Endodermal cell (in vitro differentiated cells): Measurements from ENCODE around the gene OPCML. TPM values are rescaled to one million over a fixed set of nuclear protein-coding genes. Genes with fewer than 3 reads are reported as not detected.

Experiments used
- DNase-seq: peaks from one replicate; pipeline ENCODE4 v3.0.0-alpha.2; 2017
- H3K27ac ChIP-seq: 2 replicates; pipeline ENCODE4 v1.5.1; 2013; ENCODE audit warnings: mild to moderate bottlenecking, low read depth, low read length, moderate library complexity
- H3K27me3 ChIP-seq: 2 replicates; pipeline ENCODE4 v1.6.1; 2013; ENCODE audit warnings: mild to moderate bottlenecking, low read length, moderate library complexity; ENCODE audit not compliant: insufficient read depth, control insufficient read depth, poor library complexity, severe bottlenecking
- H3K36me3 ChIP-seq: 2 replicates; pipeline ENCODE4 v1.7.0; 2013; ENCODE audit warnings: mild to moderate bottlenecking, low read length, moderate library complexity; ENCODE audit not compliant: control insufficient read depth, insufficient read depth
- H3K4me1 ChIP-seq: one replicate; pipeline ENCODE4 v1.7.0; 2013; ENCODE audit warnings: low read length; ENCODE audit not compliant: control insufficient read depth, insufficient read depth
- H3K4me3 ChIP-seq: 2 replicates; pipeline ENCODE4 v1.5.1; 2013; ENCODE audit warnings: mild to moderate bottlenecking, low read length, moderate library complexity
- H3K9ac ChIP-seq: 2 replicates; pipeline ENCODE4 v1.6.1; 2013; ENCODE audit warnings: mild to moderate bottlenecking, low read length, moderate library complexity; ENCODE audit not compliant: poor library complexity, severe bottlenecking; ENCODE audit errors: extremely low read depth
- H3K9me3 ChIP-seq: 2 replicates; pipeline ENCODE4 v1.6.1; 2013; ENCODE audit warnings: mild to moderate bottlenecking, low read length, moderate library complexity; ENCODE audit not compliant: control insufficient read depth
- H3K27ac Mint-ChIP-seq: 2 replicates; pipeline ENCODE4 v1.8.0; 2020; ENCODE audit warnings: mixed read lengths
- H3K27me3 Mint-ChIP-seq: 2 replicates; pipeline ENCODE4 v1.8.0; 2021; ENCODE audit warnings: mild to moderate bottlenecking, mixed read lengths; ENCODE audit not compliant: insufficient read depth
- H3K36me3 Mint-ChIP-seq: 2 replicates; pipeline ENCODE4 v1.8.0; 2020; ENCODE audit warnings: low read depth, mixed read lengths
- H3K4me1 Mint-ChIP-seq: 2 replicates; pipeline ENCODE4 v1.8.0; 2020; ENCODE audit warnings: mixed read lengths
- H3K4me3 Mint-ChIP-seq: 2 replicates; pipeline ENCODE4 v1.8.0; 2020; ENCODE audit warnings: mild to moderate bottlenecking, moderate library complexity, mixed read lengths
- H3K9me3 Mint-ChIP-seq: 2 replicates; pipeline ENCODE4 v1.8.0; 2020; ENCODE audit warnings: mild to moderate bottlenecking, mixed read lengths
- WGBS, 2 experiments: methylation state at CpG; one replicate each; pipeline versions ENCODE4 v1.1.5 to v1.1.7; 2013; ENCODE audit warnings: missing lambda C conversion rate in 2 of 2, mixed read lengths in 1 of 2; ENCODE audit not compliant: insufficient coverage in 1 of 2, insufficient read length in 1 of 2; 5-methylcytosine and 5-hydroxymethylcytosine counted together
- total RNA-seq, 2 donors: library from RNA; stranded (reverse); fragmentation: NEBNext Ultra II Directional in 1 of 2; extraction: Animal tissue kit (Norgen Biotek cat#: 25700) in 1 of 2; gene quantifications; 2 replicates in 1 of 2; 3 replicates in 1 of 2; pipeline ENCODE4 v1.2.1, GENCODE V29; 2021
- TF ChIP-seq, protein P1 (sequence below): fragments of 200-600 bp; sonication (generic); conservative IDR thresholded peaks from 2 replicates; pipeline ENCODE4 v1.5.0; 2021; ENCODE audit warnings: antibody characterized with exemption, mild to moderate bottlenecking

The OPCML gene
- total RNA-seq, 2 donors from 2014 or later, result 0.49 to 0.86 TPM

GRCh38 chr11:133173810-133174412 is 358.4 kb downstream of the OPCML start:
- Mint-ChIP-seq H3K4me3 (no peak overlapping the region), H3K4me1 (peaks cover 4% of the 10 kb centered on the region), H3K27ac (no peak overlapping the region), H3K9me3 (no peaks in the 10 kb centered on the region), H3K36me3 (no peaks in the 10 kb centered on the region), H3K27me3 (no peaks in the 10 kb centered on the region)
- no peaks in the 10 kb centered on the region for H3K9me3 ChIP-seq
- TF ChIP-seq, protein P1, sequence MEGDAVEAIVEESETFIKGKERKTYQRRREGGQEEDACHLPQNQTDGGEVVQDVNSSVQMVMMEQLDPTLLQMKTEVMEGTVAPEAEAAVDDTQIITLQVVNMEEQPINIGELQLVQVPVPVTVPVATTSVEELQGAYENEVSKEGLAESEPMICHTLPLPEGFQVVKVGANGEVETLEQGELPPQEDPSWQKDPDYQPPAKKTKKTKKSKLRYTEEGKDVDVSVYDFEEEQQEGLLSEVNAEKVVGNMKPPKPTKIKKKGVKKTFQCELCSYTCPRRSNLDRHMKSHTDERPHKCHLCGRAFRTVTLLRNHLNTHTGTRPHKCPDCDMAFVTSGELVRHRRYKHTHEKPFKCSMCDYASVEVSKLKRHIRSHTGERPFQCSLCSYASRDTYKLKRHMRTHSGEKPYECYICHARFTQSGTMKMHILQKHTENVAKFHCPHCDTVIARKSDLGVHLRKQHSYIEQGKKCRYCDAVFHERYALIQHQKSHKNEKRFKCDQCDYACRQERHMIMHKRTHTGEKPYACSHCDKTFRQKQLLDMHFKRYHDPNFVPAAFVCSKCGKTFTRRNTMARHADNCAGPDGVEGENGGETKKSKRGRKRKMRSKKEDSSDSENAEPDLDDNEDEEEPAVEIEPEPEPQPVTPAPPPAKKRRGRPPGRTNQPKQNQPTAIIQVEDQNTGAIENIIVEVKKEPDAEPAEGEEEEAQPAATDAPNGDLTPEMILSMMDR, result no peak
- no peak overlapping the region for H3K4me3 ChIP-seq
- no peak overlapping the region for H3K9ac ChIP-seq
- H3K36me3 ChIP-seq, result no peaks in the 10 kb centered on the region
- 92 to 97% methylated on average over 10 to 15 of the region's 16 CpGs for WGBS, 2 experiments
- H3K27me3 ChIP-seq, result no peaks in the 10 kb centered on the region
- H3K4me1 ChIP-seq, result no peaks in the 10 kb centered on the region
- no peak overlapping the region for H3K27ac ChIP-seq
- no peak for DNase-seq

GRCh38 chr11:133172349-133172748 is 360.0 kb downstream of the OPCML start:
- WGBS, 2 experiments, result 89 to 91% methylated on average over 5 of the region's 5 CpGs

GRCh38 chr11:133171374-133171773 is 360.9 kb downstream of the OPCML start:
- no peak overlapping the region for H3K4me3 ChIP-seq
- Mint-ChIP-seq H3K4me3 (no peak overlapping the region), H3K9me3 (no peaks in the 10 kb centered on the region), H3K27ac (no peak overlapping the region), H3K27me3 (no peaks in the 10 kb centered on the region), H3K4me1 (peaks cover 4% of the 10 kb centered on the region), H3K36me3 (no peaks in the 10 kb centered on the region)
- 93 to 96% methylated on average over 4 of the region's 4 CpGs for WGBS, 2 experiments
- H3K27me3 ChIP-seq, result no peaks in the 10 kb centered on the region
- H3K9me3 ChIP-seq, result no peaks in the 10 kb centered on the region
- no peaks in the 10 kb centered on the region for H3K4me1 ChIP-seq
- H3K9ac ChIP-seq, result no peak overlapping the region
- DNase-seq, result no peak
- TF ChIP-seq, protein P1, result no peak
- no peak overlapping the region for H3K27ac ChIP-seq
- H3K36me3 ChIP-seq, result no peaks in the 10 kb centered on the region

More at GRCh38 chr11:133172349-133172748, 360.0 kb downstream of the OPCML start:
- H3K9me3 ChIP-seq, result no peaks in the 10 kb centered on the region
- peaks cover 4% of the 10 kb centered on the region for H3K4me1 Mint-ChIP-seq
- H3K36me3 Mint-ChIP-seq, result no peaks in the 10 kb centered on the region
- H3K27me3 ChIP-seq, result no peaks in the 10 kb centered on the region
- no peak overlapping the region for H3K27ac ChIP-seq
- no peak overlapping the region for H3K9ac ChIP-seq
- H3K36me3 ChIP-seq, result no peaks in the 10 kb centered on the region
- TF ChIP-seq, protein P1, result no peak
- no peaks in the 10 kb centered on the region for H3K9me3 Mint-ChIP-seq
- H3K4me3 Mint-ChIP-seq, result no peak overlapping the region
- H3K27me3 Mint-ChIP-seq, result no peaks in the 10 kb centered on the region
- H3K27ac Mint-ChIP-seq, result no peak overlapping the region
- no peaks in the 10 kb centered on the region for H3K4me1 ChIP-seq
- no peak overlapping the region for H3K4me3 ChIP-seq
- DNase-seq, result no peak
